ENCODE results near the gene SCAMP1.
A peak's percentile ranks its signal among the peaks of the same experiment; 100 is the strongest.

Gene SCAMP1

DNA sequence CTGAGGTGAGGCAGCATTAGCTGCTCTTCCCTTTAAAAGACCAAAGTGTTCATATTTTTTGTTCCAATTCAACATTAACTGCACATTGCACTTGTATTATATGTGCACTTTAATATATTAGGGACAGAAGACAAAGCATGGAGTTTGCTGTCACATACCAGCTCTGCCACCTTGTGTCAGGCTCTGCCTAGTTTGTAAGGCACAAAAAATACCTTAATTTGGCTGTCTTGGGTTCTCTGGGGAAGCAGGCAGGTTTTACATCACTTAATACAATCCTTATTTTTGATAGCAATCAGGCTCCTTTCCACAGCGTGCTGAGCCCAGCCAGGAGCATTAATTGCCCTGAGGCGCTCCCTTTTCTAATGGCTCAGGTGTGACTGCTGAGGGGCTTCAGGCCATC lies 131.8 kb downstream of the SCAMP1 start:
- no peak for DNase-seq

DNA sequence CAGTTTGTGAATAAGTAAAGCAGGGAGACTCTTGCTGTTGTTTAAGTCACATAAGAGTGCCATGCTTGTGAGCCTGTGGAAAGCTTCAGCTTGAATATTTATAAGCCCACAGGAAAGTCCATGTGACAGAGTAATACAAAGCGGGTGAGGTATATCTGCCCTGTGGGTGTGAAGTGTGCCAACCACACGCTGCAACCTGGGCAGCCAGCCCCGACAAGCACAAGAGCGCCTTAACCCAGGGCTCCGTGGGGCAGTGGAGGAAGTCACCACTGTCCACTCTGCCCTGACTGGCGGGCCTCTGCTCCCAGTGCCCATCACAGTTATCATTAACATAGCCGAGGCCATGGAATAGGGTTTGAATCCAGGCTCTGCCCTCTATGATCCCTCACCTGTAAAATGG lies 132.2 kb downstream of the SCAMP1 start:
- DNase-seq, result no peak

DNA sequence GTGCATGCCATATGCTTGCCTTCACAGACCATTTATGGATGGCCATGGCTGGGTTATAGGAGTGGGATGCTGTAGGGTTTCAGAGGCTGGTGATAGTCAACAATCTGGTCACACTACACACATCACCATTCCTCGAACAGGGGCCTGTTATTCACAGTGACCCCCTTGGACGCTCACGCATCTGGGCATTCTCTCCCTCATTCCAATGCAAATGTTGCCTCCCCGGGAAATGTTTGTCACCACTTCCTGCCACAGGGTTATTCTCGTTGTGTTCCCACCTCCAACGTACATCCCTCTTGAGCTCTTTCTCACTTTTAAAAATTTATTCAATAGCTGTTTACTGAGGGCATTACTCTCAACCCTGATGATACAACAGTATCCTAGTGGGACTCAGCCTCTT lies 135.4 kb downstream of the SCAMP1 start:
- DNase-seq, result no peak

DNA sequence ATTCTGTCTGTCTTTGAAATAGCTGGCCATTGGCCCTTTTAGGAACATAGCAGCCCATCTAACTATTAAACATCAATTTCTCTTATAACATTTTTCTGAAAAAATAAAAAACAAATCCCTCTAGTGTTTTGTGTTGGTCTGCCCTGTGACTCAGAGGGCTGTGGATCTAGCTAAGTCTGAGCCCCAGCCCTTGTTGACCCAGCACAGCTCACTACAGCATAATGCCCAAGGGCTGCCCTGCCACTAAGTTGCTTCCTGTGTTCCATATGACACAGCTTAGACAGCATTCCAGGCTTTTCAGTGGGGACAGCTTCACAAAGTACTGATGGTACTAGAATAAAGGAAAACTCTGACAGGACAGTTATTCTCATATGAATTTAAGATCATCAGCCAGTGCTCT lies 136.0 kb downstream of the SCAMP1 start:
- DNase-seq, result no peak

DNA sequence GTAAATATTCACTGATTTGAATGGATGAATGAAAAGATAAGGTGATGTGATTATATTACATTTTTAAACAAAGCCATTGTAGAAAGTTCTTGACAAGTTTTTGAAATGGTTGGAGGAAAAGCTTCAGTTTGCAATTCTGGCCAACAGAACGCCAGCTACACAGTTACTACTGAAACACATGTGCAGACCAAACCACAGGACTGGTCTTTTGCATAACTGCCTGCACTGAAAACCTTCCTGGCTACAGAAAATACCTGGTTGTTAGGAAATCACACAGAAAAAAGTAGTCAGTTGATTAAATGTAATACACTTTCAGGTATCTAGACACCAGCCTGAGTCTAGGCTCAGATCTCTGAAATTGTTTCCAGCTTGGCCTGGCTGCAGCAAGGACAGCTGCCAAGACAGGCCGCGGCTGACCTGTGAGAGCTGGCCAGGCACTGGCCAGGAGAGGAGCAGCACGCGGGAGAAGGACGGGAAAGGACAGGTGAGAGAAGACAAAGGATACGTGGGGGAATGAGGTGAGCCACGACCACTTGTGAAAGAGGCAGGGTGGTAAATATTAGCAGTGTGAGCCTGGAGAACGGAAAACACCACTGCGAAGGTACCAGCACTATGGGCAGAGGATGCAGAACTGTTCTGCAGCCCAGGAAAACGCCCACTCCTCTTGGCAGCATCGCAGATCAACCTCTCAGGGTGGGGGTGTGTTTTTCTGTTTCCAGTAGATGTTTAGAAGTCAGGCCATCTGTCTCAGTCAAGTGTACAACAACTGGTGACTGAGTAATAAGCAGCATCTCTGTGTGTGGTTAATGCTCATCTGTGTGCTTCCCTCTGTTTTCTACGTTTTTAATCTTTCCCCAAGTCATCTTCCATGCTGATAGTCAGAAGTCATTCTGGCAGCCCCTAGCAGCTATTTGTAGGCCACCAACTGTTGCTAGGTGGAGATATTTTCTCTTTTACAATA lies 137.4 kb downstream of the SCAMP1 start:
- peak in 8 of 56 donors; percentile 11 to 49 (median 26) for DNase-seq

DNA sequence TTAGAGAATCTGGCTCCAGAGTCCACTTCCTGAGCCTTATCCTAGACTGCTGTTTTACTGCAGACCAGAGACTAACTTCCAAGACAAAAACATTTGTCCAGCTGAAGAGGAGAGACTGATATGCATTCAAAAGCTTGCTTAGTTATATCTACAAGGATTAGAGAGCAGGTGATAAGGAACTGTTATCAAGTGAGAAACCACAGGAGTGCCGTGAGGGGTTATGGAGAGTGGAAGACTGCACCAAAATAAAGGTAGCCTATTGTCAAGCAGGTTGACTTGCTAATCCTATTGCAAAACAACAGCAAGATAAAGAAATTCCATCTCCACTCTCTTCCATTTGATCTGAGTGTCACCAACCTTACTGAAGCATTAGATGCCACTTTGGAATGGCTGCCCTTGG lies 139.1 kb downstream of the SCAMP1 start:
- DNase-seq, result no peak

DNA sequence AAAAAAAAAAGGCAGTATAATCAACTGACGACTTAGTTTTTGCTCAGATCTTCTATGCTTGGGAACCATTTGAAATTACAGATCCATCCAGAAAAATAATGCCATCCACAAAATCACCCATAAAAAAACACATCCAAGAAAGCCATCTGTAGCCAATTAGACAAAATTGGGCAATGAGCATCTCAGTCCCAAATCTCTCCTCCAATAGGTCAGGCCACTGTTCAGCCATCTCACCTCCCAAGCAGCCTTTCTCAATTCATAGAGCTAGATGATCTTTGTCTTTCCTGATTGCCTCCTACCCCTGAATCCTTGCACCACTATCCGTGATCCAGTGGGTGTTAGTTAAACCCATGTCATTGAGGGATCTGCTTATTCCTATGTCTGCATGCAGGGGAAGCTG lies 139.6 kb downstream of the SCAMP1 start:
- DNase-seq, result no peak

DNA sequence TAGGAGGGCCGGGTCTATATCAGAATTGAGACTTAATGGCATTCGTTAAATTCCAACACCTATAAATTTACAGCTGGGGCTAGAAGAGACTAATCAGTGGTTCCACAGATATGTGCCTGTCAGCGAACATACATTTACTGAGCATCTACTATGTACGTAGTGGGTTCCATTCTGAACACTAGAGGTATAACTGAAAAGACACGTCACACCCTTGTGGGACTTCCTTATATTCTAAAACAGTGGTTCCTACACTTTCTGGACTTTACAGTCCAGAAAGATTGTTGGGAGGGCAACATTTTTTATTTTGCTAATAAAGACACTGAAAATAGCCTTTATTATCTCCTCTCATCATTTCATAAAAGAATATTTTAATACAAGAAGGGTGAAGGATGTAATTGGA lies 140.5 kb downstream of the SCAMP1 start:
- no peak for DNase-seq

DNA sequence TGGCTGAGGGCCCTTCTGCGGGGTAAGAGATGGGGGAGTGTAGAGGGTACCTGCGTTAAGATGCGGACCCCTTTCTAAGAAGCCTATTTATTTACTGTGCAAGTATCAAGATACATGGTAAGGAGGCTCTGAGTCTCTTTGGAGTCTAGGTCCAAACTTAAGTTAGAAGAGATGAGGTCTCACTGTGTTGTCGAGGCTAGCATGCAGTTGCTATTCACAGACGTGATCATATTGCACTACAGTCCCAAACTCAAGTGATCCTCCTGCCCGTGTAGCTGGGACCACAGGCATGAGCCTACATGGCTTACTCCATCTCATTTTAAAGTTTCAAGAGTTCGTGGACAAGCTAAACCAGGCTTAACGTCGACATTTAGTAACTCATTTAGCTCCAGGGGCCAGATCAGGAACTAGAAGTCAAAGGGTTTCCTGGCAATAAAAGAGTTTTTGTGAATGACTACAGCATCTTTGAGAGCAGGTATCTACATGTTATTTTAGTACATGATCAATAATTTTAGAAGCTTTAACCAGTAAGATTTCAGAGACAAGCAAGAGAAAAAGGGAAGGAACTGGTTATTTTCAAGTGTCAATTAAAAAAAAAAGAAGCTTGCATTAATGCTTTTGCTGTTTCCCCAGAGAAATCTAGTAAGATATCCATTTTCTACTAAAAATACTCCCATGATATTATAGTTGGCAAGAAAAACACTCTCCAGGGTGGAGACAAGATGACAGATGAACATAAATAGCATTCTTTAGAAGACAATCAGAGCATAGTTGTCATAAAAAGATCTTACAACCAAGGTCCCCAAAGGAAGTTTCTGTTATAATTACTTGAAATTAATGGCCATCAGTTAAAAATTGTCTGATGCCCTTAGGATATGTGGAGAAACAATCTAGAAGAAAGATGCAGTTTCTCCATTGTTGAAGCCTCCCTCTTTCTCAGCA lies 141.3 kb downstream of the SCAMP1 start:
- no peak for DNase-seq

DNA sequence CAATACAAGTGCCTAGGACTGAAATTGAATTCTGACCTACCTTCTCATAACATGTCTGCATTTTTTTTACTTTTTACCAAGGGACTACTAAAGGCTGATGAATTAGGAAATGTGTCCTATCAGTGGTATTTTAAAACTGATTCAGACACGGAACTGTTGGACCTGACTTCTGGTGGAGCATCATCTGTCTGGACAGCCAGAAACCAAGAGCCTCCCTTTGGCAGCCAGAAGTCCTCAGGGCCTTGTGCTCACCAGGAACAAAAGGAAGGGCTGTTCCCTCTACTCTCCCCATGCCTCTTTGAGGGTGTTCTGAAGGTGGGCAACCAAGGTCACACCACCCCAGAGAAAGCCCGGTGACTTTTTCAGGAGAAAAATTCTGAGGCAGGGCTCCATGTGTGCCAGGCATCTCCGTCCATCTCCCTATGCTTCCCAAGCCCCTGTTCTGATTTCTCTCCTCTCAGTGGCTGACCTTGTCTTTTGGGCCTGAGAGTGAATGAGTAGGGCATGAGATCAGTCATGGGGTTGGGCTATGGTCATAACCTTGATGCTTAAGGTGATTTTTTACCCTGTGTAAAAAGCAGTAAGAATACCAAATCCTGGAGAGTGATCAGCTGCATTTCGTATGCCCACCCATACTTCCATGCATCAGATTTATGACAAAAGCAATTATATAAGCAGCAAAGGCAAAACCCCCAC lies 143.7 kb downstream of the SCAMP1 start:
- DNase-seq, result no peak

DNA sequence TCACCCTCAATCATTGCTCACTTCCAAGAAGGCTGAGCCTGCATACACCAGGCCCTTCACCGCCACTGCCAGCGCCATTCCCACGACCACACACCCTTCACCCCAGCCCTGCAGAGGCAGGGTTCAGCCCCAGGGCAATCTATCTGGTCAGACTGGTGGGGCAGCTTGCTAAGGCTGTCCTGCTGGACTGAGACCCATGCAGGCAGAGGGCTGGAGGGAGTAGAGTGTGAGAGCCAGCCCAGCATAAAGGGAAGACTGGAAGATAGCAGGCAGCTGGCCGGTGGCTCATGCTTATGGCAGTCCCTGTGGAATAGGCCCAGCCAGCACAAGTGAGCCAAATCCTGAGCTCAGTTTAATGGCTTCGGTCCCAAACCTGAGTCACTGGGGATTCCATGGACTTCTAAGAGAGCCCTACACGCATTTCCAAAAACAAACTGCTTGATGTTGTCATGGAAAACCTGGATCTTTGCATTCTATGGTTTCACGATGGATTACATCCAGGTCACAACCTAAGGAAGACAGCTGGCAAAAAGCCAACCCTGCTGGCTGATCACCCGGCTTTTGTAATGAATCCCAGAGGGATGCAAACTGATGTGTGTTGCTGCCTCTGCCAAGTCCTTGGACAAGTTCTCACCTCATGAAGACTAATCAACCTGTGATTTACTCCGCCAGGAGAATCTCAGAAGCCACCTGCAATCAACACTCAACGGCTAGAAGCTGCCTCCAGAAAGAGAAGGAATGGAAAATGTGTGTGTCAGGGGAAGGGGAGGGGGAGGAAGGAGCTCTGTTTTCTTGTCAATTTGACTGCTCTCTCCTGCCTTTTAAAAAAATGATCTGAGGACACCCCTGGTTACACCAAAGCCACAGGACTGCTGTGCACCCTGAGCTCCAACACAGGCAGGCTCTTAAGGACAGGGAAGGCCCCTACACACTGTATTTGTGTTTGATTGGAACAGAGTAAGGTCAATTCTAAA lies 144.6 kb downstream of the SCAMP1 start:
- DNase-seq, result peak in 54 of 56 donors; percentile 26 to 93 (median 70)

DNA sequence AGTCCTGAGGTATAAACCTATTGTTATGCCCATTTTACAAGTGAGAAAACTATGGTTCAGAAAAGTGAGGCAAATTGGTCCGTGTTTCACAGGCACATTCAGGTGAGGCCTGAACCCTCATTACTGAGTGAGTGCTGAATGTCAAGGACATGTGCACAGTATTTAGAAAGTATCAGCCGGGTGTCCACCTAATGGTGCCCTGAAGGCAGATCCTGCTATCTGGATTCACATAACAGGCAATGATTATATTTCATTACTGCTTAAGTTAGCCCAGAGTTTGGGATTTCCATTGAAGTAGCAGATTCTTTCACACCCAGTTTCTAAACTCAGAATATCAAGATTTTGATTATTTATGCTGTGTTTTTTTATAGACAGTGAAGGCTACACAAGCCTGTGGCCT lies 145.4 kb downstream of the SCAMP1 start:
- no peak for DNase-seq

DNA sequence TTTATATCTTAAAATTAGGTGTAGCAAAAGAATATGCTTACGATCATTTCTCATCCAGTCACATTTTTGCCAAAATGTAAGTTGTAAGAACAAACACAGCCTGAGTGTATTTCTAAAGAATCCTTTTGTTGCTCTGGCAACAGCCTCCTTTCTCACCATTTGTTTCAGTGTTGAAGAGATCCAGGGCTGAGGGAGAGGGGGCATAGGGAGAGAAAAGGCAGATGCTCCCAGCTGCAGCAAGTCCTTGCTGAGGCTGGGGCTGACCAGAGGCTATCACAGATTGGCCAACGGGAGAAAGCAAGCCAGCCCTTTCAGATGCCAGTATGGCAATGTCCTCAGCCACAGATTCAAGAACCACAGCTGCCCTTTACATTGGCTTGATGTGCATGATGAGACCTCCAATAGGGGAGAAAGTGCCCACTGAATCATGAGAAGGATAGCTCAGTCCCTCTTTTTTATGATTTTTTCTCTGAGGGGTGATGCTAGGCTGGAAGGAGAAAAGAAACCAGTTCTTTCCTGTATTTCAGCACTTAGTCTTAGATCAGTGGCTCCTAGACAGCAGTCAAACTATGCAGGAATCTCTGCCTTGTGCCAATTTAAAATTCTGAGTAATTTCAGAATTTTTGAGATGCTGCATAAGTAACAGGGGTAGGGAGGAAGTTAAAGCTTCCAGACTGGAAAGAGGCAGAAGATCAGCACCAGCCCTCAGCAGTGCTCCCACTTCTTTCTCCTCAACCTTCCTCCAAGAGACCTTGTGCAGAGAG lies 146.0 kb downstream of the SCAMP1 start:
- DNase-seq, result peak in 18 of 56 donors; percentile 7 to 53 (median 26)

DNA sequence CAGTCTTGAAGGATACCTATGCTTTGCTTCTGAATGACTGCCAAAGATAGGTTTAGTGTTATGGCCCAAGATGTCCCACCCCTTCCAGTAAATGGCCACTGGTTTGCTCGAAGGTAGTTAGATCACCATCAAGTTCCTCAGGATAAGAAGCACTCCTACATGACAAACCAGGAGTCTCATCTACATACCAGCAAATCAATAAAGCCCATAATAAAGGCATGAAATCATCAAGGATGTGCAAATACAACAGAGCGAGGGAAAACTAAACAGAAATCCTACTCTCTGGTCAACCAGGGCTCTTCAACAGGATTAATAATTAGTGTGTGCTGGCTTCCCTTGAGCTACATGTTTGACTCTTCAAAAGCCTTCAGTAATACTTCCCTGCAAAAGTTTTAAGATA lies 147.1 kb downstream of the SCAMP1 start:
- no peak for DNase-seq

DNA sequence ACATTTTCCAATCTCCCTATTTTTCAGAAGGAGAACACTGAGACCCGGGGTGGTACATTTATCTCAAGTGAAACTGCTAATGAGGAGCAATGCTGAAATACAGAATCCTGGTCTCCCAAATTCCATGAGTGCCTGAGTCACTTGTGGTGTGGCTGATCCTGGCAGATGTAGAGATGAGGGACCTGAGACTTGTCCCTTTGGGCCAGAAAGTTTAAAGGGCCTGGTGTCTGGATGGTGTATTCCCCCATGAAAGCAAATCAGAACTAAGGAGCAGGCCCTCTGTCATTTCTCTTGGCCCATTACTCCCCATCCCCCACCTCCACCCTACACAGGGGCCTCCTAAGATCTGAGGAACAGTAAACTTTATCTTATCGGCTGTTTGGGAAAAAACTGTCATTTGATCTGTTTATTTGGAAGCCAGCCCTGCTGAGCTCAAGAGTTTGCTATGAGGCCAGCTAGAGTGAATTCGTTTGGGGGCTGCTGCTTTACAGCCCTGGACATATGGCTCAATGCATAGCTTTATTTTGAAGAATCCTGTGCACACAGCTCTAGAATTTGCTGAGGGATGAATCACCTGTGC lies 147.9 kb downstream of the SCAMP1 start:
- no peak for DNase-seq

DNA sequence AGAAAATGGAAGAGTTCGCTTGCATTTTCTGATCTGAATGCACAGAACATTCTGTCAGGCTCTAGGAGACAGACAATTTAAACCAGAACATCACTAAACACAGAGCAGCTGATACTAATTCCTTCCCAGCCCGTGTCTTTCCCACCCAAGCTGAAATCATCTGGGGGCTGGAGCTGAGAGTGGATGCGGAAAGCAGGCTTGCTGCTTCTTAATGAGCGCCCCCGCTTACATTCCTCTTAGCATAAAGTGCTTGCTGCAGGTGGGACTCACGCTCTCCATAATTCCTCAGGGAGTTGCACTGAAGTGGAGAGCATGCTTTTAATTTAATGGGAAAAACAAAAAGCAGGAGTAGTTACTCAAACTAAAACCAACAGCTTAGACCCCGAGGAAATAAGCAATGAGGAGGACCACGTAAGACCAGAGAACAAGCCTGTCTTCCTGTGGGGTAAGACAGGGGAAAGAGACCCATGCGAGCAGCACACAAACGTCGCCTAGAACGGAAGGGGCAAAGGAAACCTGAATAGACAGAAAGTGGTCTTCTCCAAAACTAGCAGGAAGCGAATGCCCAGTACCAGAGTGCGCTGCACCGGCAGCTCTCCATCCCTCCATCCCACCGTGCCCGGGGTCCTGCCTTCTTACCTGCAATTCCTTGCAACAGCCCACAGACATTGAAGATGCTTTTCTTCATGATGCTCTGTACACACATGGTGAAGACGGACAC lies 148.9 kb downstream of the SCAMP1 start:
- DNase-seq, result peak in 17 of 56 donors; percentile 13 to 60 (median 34)

DNA sequence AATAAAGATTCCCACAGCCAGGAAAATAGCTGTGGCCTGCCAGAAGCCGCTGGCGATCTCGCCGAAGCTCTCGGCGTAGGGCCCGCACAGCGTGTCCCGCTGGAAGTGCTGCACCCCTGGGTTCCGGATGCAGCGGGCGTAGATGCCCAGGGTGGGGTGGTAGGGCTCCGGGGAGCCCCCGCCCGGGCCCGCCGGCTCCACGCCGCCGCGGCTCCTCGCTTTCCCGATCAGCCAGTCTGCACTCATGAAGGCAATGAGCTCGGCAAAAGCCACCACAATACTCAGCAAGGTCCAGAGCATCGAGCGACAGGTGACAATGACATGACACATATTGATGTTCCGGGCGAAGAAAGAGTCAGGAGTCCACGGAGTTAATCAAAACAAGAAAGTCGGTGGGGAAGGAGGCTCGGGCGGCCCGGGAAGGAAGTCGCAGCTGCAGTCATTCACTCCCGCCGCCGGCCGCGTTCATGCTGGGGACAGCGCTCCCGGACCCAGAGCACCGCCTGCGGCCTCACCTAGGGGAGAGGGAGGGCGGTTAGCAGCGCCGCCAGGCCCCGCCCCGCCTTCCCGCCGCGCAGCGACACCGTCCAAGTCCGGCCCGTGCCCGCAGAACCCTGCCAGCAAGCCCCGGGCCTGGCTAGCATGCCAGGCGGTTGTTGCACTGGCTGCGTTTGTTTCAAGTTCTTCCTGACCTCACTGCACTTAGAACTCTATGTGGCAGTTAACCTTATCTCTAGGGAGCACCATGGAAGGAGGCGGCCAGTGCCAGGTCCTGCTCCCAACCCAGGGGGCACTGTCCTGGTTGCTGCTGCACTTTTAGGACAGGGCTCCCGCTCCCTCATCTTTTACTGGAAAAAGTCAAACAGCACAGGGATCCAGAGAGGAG lies 149.7 kb downstream of the SCAMP1 start:
- peak in 45 of 56 donors; percentile 6 to 74 (median 48) for DNase-seq
